Right ventricle myocardium inferior (tissue), 1 donor: ENCODE results near the gene PGP. TPM values are rescaled to one million over a fixed set of nuclear protein-coding genes. Genes with fewer than 3 reads are reported as not detected.

ENCODE experiments used
- total RNA-seq: library from RNA; stranded (reverse); fragmentation: NEBNext Ultra II Directional; extraction: Animal tissue kit (Norgen Biotek cat#: 25700); gene quantifications from one replicate; pipeline ENCODE4 v1.2.1, GENCODE V29; 2021
- donor health status: DM: no; HTN: yes; CAD: no; lungs with severe emphysema.

PGP gene
- total RNA-seq, 1 donor from 2014 or later, result 35.1 TPM

Other genes starting within 250 kb of the PGP start
- gene RNF151, start 248.0 kb downstream of the PGP start, total RNA-seq, result not detected
- gene TBL3, start 242.8 kb downstream of the PGP start, total RNA-seq, result 24.9 TPM
- gene NOXO1, start 233.4 kb downstream of the PGP start, total RNA-seq, result 0.22 TPM
- 25.8 TPM for gene GFER, start 230.6 kb downstream of the PGP start, total RNA-seq
- 0.62 TPM for gene SYNGR3, start 224.9 kb downstream of the PGP start, total RNA-seq
- 18.5 TPM for gene ZNF598, start 205.0 kb downstream of the PGP start, total RNA-seq
- not detected for gene NPW, start 195.1 kb downstream of the PGP start, total RNA-seq
- gene NHERF2, start 187.9 kb downstream of the PGP start, total RNA-seq, result 292 TPM
- gene NTHL1, start 167.0 kb downstream of the PGP start, total RNA-seq, result 23.3 TPM
- 62.8 TPM for gene TSC2, start 166.9 kb downstream of the PGP start, total RNA-seq
- 85.8 TPM for gene PKD1, start 78.9 kb downstream of the PGP start, total RNA-seq
- 0.87 TPM for gene RAB26, start 66.2 kb downstream of the PGP start, total RNA-seq
- gene TRAF7, start 59.1 kb downstream of the PGP start, total RNA-seq, result 27.3 TPM
- gene CASKIN1, start 18.2 kb downstream of the PGP start, total RNA-seq, result 5.8 TPM
- 25.3 TPM for gene MLST8, start 9.4 kb downstream of the PGP start, total RNA-seq
- gene BRICD5, start 4.0 kb downstream of the PGP start, total RNA-seq, result 13.2 TPM
- gene E4F1, start 8.8 kb upstream of the PGP start, total RNA-seq, result 14.1 TPM
- 0.49 TPM for gene DNASE1L2, start 21.6 kb upstream of the PGP start, total RNA-seq
- gene ECI1, start 36.7 kb upstream of the PGP start, total RNA-seq, result 205 TPM
- gene RNPS1, start 53.3 kb upstream of the PGP start, total RNA-seq, result 105 TPM
- gene ABCA3, start 125.9 kb upstream of the PGP start, total RNA-seq, result 7.4 TPM
- 1.2 TPM for gene CCNF, start 214.6 kb upstream of the PGP start, total RNA-seq
- 0.95 TPM for gene TEDC2, start 245.3 kb upstream of the PGP start, total RNA-seq